Measurements from ENCODE around the gene ING4. TPM values are rescaled to one million over a fixed set of nuclear protein-coding genes. Genes with fewer than 3 reads are reported as not detected.

The ING4 gene
- total and polyA plus RNA-seq, 2 experiments from 2014 or later: 31.7 to 43.5 TPM

DNA sequence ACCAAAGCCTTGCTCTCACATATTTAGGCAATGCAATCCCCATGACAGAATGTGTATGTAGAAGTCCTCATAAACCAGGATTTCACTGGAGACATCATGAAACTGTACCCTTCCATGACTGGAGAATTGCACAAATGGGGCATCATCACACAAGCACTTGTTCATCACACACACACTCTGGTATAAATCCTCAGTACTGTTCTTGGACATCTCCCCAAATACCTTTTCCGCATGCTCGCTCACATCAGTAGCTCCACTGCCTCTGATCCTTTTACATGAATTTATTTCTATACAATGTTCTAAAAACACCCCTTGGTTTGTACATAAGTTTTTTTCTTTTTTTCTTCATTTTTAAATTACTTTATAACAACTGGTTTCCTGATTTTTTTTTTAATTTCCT, 3.3 kb upstream of the ING4 start:
- Histone ChIP-seq H3K27ac (no peak overlapping the region), H3K4me3 (no peak overlapping the region), H3K79me2 (ENCODE audit: insufficient read depth) (peaks cover 18% of the 10 kb centered on the region), H2AFZ (no peak overlapping the region), H3K4me2 (ENCODE audit: unreplicated experiment) (no peak overlapping the region), H4K20me1 (ENCODE audit: insufficient read depth) (no peaks in the 10 kb centered on the region), H3K9me2 (ENCODE audit: insufficient read depth) (no peaks in the 10 kb centered on the region), H3F3A (ENCODE audit: insufficient read depth) (peaks cover 28% of the 10 kb centered on the region), H3K9ac (no peak overlapping the region), H3K9me3 (ENCODE audit: low read depth) (no peaks in the 10 kb centered on the region), H3K36me3 (ENCODE audit: low read depth) (peaks cover 41% of the 10 kb centered on the region), H3K4me1 (ENCODE audit: insufficient read depth) (peaks cover 9% of the 10 kb centered on the region), H3K27me3 (replicated peaks; ENCODE audit: insufficient read depth) (no peaks in the 10 kb centered on the region)
- TF ChIP-seq EZH2 (IDR thresholded peaks at IDR 0.05; ENCODE audit: insufficient read depth, poor library complexity, severe bottlenecking): no peak
- no peak for TF ChIP-seq EZH2phosphoT487 (IDR thresholded peaks at IDR 0.05; ENCODE audit: insufficient read depth, low read depth)
- no peak for DNase-seq
- 96 to 98% methylated on average over 2 of the region's 2 CpGs for WGBS, 2 experiments (ENCODE audit: low coverage in 1 of 2, low lambda C conversion rate in 2 of 2, missing lambda C conversion rate in 2 of 2)
- in situ Hi-C loops (cut with MboI): no loop called here

- Histone ChIP-seq H3K79me2 (ENCODE audit: insufficient read depth) (peaks cover 30% of the 10 kb centered on the region), H3F3A (ENCODE audit: insufficient read depth) (peaks cover 28% of the 10 kb centered on the region), H3K4me2 (ENCODE audit: unreplicated experiment) (no peak overlapping the region), H3K9me2 (ENCODE audit: insufficient read depth) (no peaks in the 10 kb centered on the region), H3K9me3 (ENCODE audit: low read depth) (no peaks in the 10 kb centered on the region), H3K9ac (no peak overlapping the region), H3K27ac (no peak overlapping the region), H3K27me3 (replicated peaks; ENCODE audit: insufficient read depth) (no peaks in the 10 kb centered on the region), H3K4me3 (no peak overlapping the region), H4K20me1 (ENCODE audit: insufficient read depth) (no peaks in the 10 kb centered on the region), H2AFZ (no peak overlapping the region), H3K36me3 (ENCODE audit: low read depth) (peaks cover 29% of the 10 kb centered on the region), H3K4me1 (ENCODE audit: insufficient read depth) (peaks cover 9% of the 10 kb centered on the region)
- WGBS, 2 experiments (ENCODE audit: low coverage in 1 of 2, low lambda C conversion rate in 2 of 2, missing lambda C conversion rate in 2 of 2): 75 to 86% methylated on average over 2 of the region's 2 CpGs
- TF ChIP-seq EZH2 (IDR thresholded peaks at IDR 0.05; ENCODE audit: insufficient read depth, poor library complexity, severe bottlenecking) (no peak), EZH2phosphoT487 (IDR thresholded peaks at IDR 0.05; ENCODE audit: insufficient read depth, low read depth) (no peak)
- DNase-seq: peak; percentile 43
- in situ Hi-C loops (cut with MboI): no loop called here
Observed at GRCh38 chr12:6664902-6665301, 2.0 kb upstream of the ING4 start.

DNA sequence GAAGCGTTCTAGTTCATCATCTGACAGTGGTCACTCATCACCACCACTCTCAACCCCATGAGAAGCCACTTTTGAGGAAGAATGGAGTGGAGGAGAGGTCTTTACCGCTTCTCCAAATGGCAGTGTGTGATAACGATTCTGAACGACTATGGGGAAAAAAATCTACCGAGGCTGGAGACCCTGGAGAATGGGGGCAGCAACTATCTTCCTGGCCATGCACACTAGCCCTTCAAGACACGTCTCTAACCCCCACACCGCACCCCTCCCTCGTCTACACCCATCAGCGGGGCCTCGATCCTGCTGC, 365 bp downstream of the ING4 start:
- Histone ChIP-seq H3K4me3 (peak overlapping the region; percentile 91), H3K9me3 (ENCODE audit: low read depth) (no peaks in the 10 kb centered on the region), H4K20me1 (ENCODE audit: insufficient read depth) (no peaks in the 10 kb centered on the region), H3K27me3 (replicated peaks; ENCODE audit: insufficient read depth) (no peaks in the 10 kb centered on the region), H3K4me2 (ENCODE audit: unreplicated experiment) (peak overlapping the region; percentile 99), H3K9ac (peak overlapping the region; percentile 93), H3F3A (ENCODE audit: insufficient read depth) (peaks cover 28% of the 10 kb centered on the region), H3K27ac (peak overlapping the region; percentile 51), H2AFZ (peak overlapping the region; percentile 86), H3K79me2 (ENCODE audit: insufficient read depth) (peaks cover 53% of the 10 kb centered on the region), H3K9me2 (ENCODE audit: insufficient read depth) (no peaks in the 10 kb centered on the region), H3K4me1 (ENCODE audit: insufficient read depth) (peaks cover 9% of the 10 kb centered on the region), H3K36me3 (ENCODE audit: low read depth) (peaks cover 7% of the 10 kb centered on the region; the same call in 1 of the 2 replicates)
- WGBS, 2 experiments (ENCODE audit: low coverage in 1 of 2, low lambda C conversion rate in 2 of 2, missing lambda C conversion rate in 2 of 2): 0 to 2% methylated on average over 9 to 10 of the region's 10 CpGs
- TF ChIP-seq EZH2 (IDR thresholded peaks at IDR 0.05; ENCODE audit: insufficient read depth, poor library complexity, severe bottlenecking) (no peak), EZH2phosphoT487 (IDR thresholded peaks at IDR 0.05; ENCODE audit: insufficient read depth, low read depth) (no peak)
- in situ Hi-C loops (cut with MboI): no loop called here
- DNase-seq: no peak

DNA sequence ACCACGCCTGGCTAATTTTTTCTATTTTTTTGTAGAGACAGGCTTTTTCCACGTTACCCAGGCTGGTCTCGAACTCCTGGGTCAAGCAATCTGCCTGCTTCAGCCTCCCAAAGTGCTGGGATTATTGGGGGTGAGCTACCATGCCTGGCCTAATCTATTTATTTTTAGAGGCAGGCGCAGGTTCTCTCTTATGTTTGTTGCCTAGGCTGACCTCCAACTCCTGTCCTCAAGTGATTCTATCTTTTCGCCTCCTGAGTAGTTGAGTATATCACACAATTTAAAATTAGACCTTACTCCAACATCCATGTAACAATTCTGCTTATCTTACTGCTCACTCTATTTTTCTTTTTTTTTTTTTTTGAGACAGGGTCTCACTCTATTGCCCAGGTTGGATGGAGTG, 8.9 kb downstream of the ING4 start:
- H3K9ac ChIP-seq: no peak overlapping the region
- DNase-seq: no peak
- H3K9me2 ChIP-seq (ENCODE audit: insufficient read depth): no peaks in the 10 kb centered on the region
- no peaks in the 10 kb centered on the region for H4K20me1 ChIP-seq (ENCODE audit: insufficient read depth)
- no peak overlapping the region for H3K4me3 ChIP-seq
- H3K4me2 ChIP-seq (ENCODE audit: unreplicated experiment): no peak overlapping the region
- no peak overlapping the region for H3K27ac ChIP-seq
- no peaks in the 10 kb centered on the region for H3K4me1 ChIP-seq (ENCODE audit: insufficient read depth)
- in situ Hi-C loops (cut with MboI): no loop called here
- 87 to 93% methylated on average over 5 of the region's 5 CpGs for WGBS, 2 experiments (ENCODE audit: low coverage in 1 of 2, low lambda C conversion rate in 2 of 2, missing lambda C conversion rate in 2 of 2)
- no peak for TF ChIP-seq EZH2 (IDR thresholded peaks at IDR 0.05; ENCODE audit: insufficient read depth, poor library complexity, severe bottlenecking)
- TF ChIP-seq EZH2phosphoT487 (IDR thresholded peaks at IDR 0.05; ENCODE audit: insufficient read depth, low read depth): no peak
- H3K27me3 ChIP-seq (replicated peaks; ENCODE audit: insufficient read depth): no peaks in the 10 kb centered on the region
- no peaks in the 10 kb centered on the region for H3F3A ChIP-seq (ENCODE audit: insufficient read depth)
- H2AFZ ChIP-seq: no peak overlapping the region
- H3K36me3 ChIP-seq (ENCODE audit: low read depth): peaks cover 23% of the 10 kb centered on the region; the same call in 1 of the 2 replicates
- peaks cover 20% of the 10 kb centered on the region for H3K79me2 ChIP-seq (ENCODE audit: insufficient read depth)
- H3K9me3 ChIP-seq (ENCODE audit: low read depth): no peaks in the 10 kb centered on the region

DNA sequence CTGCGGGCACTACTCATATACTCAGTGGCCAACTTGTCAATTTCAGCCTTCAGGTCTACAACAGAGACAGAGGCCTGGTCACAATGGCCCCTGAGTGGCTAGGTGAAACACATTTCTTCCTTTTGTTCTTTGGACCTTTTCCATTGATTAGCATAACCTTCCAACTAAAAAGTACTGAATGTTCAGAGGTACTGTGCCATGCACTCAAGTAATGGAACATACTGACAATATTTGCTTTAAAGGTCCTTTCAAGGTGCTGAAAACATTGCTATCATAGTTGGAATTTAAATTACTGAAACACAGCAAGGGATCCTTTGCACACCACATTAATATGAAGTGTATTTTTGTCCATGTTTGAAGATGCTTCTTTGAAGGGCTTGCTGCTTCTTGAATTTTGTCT, 9.6 kb downstream of the ING4 start:
- Histone ChIP-seq H3K4me2 (ENCODE audit: unreplicated experiment) (no peak overlapping the region), H3K9me3 (ENCODE audit: low read depth) (no peaks in the 10 kb centered on the region), H2AFZ (no peak overlapping the region), H3K9me2 (ENCODE audit: insufficient read depth) (no peaks in the 10 kb centered on the region), H3K27ac (no peak overlapping the region), H4K20me1 (ENCODE audit: insufficient read depth) (no peaks in the 10 kb centered on the region), H3F3A (ENCODE audit: insufficient read depth) (no peaks in the 10 kb centered on the region), H3K4me1 (ENCODE audit: insufficient read depth) (no peaks in the 10 kb centered on the region), H3K9ac (no peak overlapping the region), H3K4me3 (no peak overlapping the region), H3K79me2 (ENCODE audit: insufficient read depth) (peaks cover 14% of the 10 kb centered on the region), H3K27me3 (replicated peaks; ENCODE audit: insufficient read depth) (no peaks in the 10 kb centered on the region), H3K36me3 (ENCODE audit: low read depth) (peaks cover 23% of the 10 kb centered on the region; the same call in 1 of the 2 replicates)
- whole genome bisulfite sequencing, 2 experiments (ENCODE audit: low coverage in 1 of 2, low lambda C conversion rate in 2 of 2, missing lambda C conversion rate in 2 of 2): 100% methylated on average over 1 of the region's 1 CpG
- DNase-seq: no peak
- in situ Hi-C loops (cut with MboI): no loop called here
- TF ChIP-seq EZH2phosphoT487 (IDR thresholded peaks at IDR 0.05; ENCODE audit: insufficient read depth, low read depth) (no peak), EZH2 (IDR thresholded peaks at IDR 0.05; ENCODE audit: insufficient read depth, poor library complexity, severe bottlenecking) (no peak)

Data from GM23248 (cell line).